ENCODE data around the gene CLEC16A. TPM values are rescaled to one million over a fixed set of nuclear protein-coding genes. Genes with fewer than 3 reads are reported as not detected.

The CLEC16A gene
- total RNA-seq (ENCODE audit: low replicate concordance): 7.8 and 11.9 TPM in 2 replicates

GRCh38 chr16:10944249-10945064 lies at the start of gene CLEC16A:
Gene CLEC16A, plus strand, starts transcription at chr16:10944564. Its CDS starts 154 bp downstream, at chr16:10944718.
- peaks cover 32% of the 10 kb centered on the region for H3K79me2 ChIP-seq (ENCODE audit: low read depth)
- H3K36me3 ChIP-seq: no peaks in the 10 kb centered on the region
- Mint-ChIP-seq H3K36me3 (no peaks in the 10 kb centered on the region), H3K9me3 (no peaks in the 10 kb centered on the region), H3K4me3 (peak within 1 kb of the TSS; percentile 88), H3K27me3 (ENCODE audit: insufficient read depth, low read depth) (no peaks in the 10 kb centered on the region), H3K27ac (no peak within 1 kb of the TSS), H3K4me1 (peaks cover 55% of the 10 kb centered on the region)
- H2AFZ ChIP-seq (replicated peaks): peak within 1 kb of the TSS; percentile 88
- peak within 1 kb of the TSS; percentile 95 for H3K4me3 ChIP-seq
- H3K9me3 ChIP-seq (ENCODE audit: low read depth): no peaks in the 10 kb centered on the region
- peaks cover 36% of the 10 kb centered on the region for H4K20me1 ChIP-seq (ENCODE audit: low read depth)
- peaks cover 26% of the 10 kb centered on the region for H3F3A ChIP-seq (ENCODE audit: low read depth)
- H3K4me1 ChIP-seq: peaks cover 38% of the 10 kb centered on the region
- peak within 1 kb of the TSS; percentile 57 for H3K9ac ChIP-seq
- TF ChIP-seq EZH2 (IDR thresholded peaks at IDR 0.05): no peak
- TF ChIP-seq, protein P1, sequence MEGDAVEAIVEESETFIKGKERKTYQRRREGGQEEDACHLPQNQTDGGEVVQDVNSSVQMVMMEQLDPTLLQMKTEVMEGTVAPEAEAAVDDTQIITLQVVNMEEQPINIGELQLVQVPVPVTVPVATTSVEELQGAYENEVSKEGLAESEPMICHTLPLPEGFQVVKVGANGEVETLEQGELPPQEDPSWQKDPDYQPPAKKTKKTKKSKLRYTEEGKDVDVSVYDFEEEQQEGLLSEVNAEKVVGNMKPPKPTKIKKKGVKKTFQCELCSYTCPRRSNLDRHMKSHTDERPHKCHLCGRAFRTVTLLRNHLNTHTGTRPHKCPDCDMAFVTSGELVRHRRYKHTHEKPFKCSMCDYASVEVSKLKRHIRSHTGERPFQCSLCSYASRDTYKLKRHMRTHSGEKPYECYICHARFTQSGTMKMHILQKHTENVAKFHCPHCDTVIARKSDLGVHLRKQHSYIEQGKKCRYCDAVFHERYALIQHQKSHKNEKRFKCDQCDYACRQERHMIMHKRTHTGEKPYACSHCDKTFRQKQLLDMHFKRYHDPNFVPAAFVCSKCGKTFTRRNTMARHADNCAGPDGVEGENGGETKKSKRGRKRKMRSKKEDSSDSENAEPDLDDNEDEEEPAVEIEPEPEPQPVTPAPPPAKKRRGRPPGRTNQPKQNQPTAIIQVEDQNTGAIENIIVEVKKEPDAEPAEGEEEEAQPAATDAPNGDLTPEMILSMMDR (IDR thresholded peaks at IDR 0.05): peak; percentile 6
- H3K27ac ChIP-seq: no peak within 1 kb of the TSS
- peak within 1 kb of the TSS; percentile 84 for H3K4me2 ChIP-seq
- peak; percentile 98 for DNase-seq (ENCODE audit: low spot score)
- peaks cover 16% of the 10 kb centered on the region for H3K27me3 ChIP-seq

- no peaks in the 10 kb centered on the region for H3F3A ChIP-seq (ENCODE audit: low read depth)
- DNase-seq (ENCODE audit: low spot score): peak; percentile 90
- H3K9me3 Mint-ChIP-seq: no peaks in the 10 kb centered on the region
- peaks cover 5% of the 10 kb centered on the region for H4K20me1 ChIP-seq (ENCODE audit: low read depth)
- H3K9ac ChIP-seq: no peak overlapping the region
- no peak overlapping the region for H3K4me3 Mint-ChIP-seq
- H3K4me1 ChIP-seq: no peaks in the 10 kb centered on the region
- H2AFZ ChIP-seq (replicated peaks): no peak overlapping the region
- H3K79me2 ChIP-seq (ENCODE audit: low read depth): no peaks in the 10 kb centered on the region
- no peaks in the 10 kb centered on the region for H3K9me3 ChIP-seq (ENCODE audit: low read depth)
- no peak overlapping the region for H3K27ac Mint-ChIP-seq
- H3K36me3 ChIP-seq: no peaks in the 10 kb centered on the region
- TF ChIP-seq EZH2phosphoT487 (IDR thresholded peaks at IDR 0.05) (no peak), EZH2 (IDR thresholded peaks at IDR 0.05) (no peak)
- TF ChIP-seq, protein P1 (IDR thresholded peaks at IDR 0.05): no peak
- H3K27me3 ChIP-seq: no peaks in the 10 kb centered on the region
- H3K27ac ChIP-seq: no peak overlapping the region
- no peaks in the 10 kb centered on the region for H3K36me3 Mint-ChIP-seq
- H3K4me2 ChIP-seq: no peak overlapping the region
- peaks cover 14% of the 10 kb centered on the region for H3K27me3 Mint-ChIP-seq (ENCODE audit: insufficient read depth, low read depth)
- H3K4me3 ChIP-seq: no peak overlapping the region
- H3K4me1 Mint-ChIP-seq: no peaks in the 10 kb centered on the region
These were observed 49.1 kb upstream of the CLEC16A start for GRCh38 chr16:10895053-10895946.

- no peak overlapping the region for H3K27ac Mint-ChIP-seq
- peaks cover 5% of the 10 kb centered on the region for H4K20me1 ChIP-seq (ENCODE audit: low read depth)
- H3K27me3 Mint-ChIP-seq (ENCODE audit: insufficient read depth, low read depth): peaks cover 14% of the 10 kb centered on the region
- no peaks in the 10 kb centered on the region for H3K4me1 ChIP-seq
- no peaks in the 10 kb centered on the region for H3K36me3 ChIP-seq
- no peak for TF ChIP-seq EZH2phosphoT487 (IDR thresholded peaks at IDR 0.05)
- no peak for TF ChIP-seq EZH2 (IDR thresholded peaks at IDR 0.05)
- TF ChIP-seq, protein P1 (IDR thresholded peaks at IDR 0.05): no peak
- H3K4me1 Mint-ChIP-seq: no peaks in the 10 kb centered on the region
- H3K9ac ChIP-seq: no peak overlapping the region
- H2AFZ ChIP-seq (replicated peaks): no peak overlapping the region
- no peaks in the 10 kb centered on the region for H3K27me3 ChIP-seq
- no peaks in the 10 kb centered on the region for H3K79me2 ChIP-seq (ENCODE audit: low read depth)
- no peak overlapping the region for H3K27ac ChIP-seq
- no peak overlapping the region for H3K4me3 ChIP-seq
- H3K4me3 Mint-ChIP-seq: no peak overlapping the region
- no peak for DNase-seq (ENCODE audit: low spot score)
- no peaks in the 10 kb centered on the region for H3K9me3 Mint-ChIP-seq
- no peak overlapping the region for H3K4me2 ChIP-seq
- H3K9me3 ChIP-seq (ENCODE audit: low read depth): no peaks in the 10 kb centered on the region
- H3K36me3 Mint-ChIP-seq: no peaks in the 10 kb centered on the region
- no peaks in the 10 kb centered on the region for H3F3A ChIP-seq (ENCODE audit: low read depth)
These were observed 48.2 kb upstream of the CLEC16A start for GRCh38 chr16:10896165-10896564.
